HuH-7 (cell line): ENCODE results near the gene ENGASE.
"Not testable (repeated sequence)": the region's sequence is repeated elsewhere in the genome, so short reads cannot be mapped to it uniquely, and the experiment has no call there.

ENCODE experiments used
- DNase-seq: peaks from one replicate; pipeline ENCODE4 v3.0.0; 2011; ENCODE audit warnings: low spot score

Gene ENGASE

GRCh38 chr17:79053251-79053925, 21.2 kb upstream of the ENGASE start:
- DNase-seq, result no peak

GRCh38 chr17:79054200-79054960, 20.2 kb upstream of the ENGASE start:
- no peak for DNase-seq

- DNase-seq, result no peak
Measured at GRCh38 chr17:79055197-79055596, 19.4 kb upstream of the ENGASE start.

GRCh38 chr17:79057737-79058385, 16.8 kb upstream of the ENGASE start:
- no peak for DNase-seq

- no peak for DNase-seq
Measured at GRCh38 chr17:79062691-79063090, 11.9 kb upstream of the ENGASE start.

GRCh38 chr17:79064026-79064425, 10.6 kb upstream of the ENGASE start:
- no peak for DNase-seq

GRCh38 chr17:79065105-79065670, 9.4 kb upstream of the ENGASE start:
- no peak for DNase-seq

GRCh38 chr17:79066963-79067362, 7.7 kb upstream of the ENGASE start:
- DNase-seq, result no peak

GRCh38 chr17:79070266-79070880, 4.3 kb upstream of the ENGASE start:
- DNase-seq, result no peak

- DNase-seq, result no peak
Measured at GRCh38 chr17:79071161-79071740, 3.4 kb upstream of the ENGASE start.

GRCh38 chr17:79072544-79072943, 2.1 kb upstream of the ENGASE start:
- DNase-seq, result no peak

GRCh38 chr17:79073016-79073705, 1.5 kb upstream of the ENGASE start:
- no peak for DNase-seq

GRCh38 chr17:79073706-79074088, 927 bp upstream of the ENGASE start:
- DNase-seq, result no peak

- DNase-seq, result not testable (repeated sequence)
Measured at GRCh38 chr17:79074121-79074648, 439 bp upstream of the ENGASE start.

- no peak for DNase-seq
Measured at GRCh38 chr17:79075446-79075750, 774 bp downstream of the ENGASE start.

GRCh38 chr17:79075861-79076406, 1.3 kb downstream of the ENGASE start:
- DNase-seq, result no peak

- DNase-seq, result no peak
Measured at GRCh38 chr17:79077587-79077986, 3.0 kb downstream of the ENGASE start.

- no peak for DNase-seq
Measured at GRCh38 chr17:79078476-79079190, 4.0 kb downstream of the ENGASE start.

- no peak for DNase-seq
Measured at GRCh38 chr17:79079421-79080200, 5.0 kb downstream of the ENGASE start.

GRCh38 chr17:79080349-79080748, 5.7 kb downstream of the ENGASE start:
- no peak for DNase-seq
